WTC11 (cell line): ENCODE data around the gene SH3GLB2. TPM values are rescaled to one million over a fixed set of nuclear protein-coding genes. Genes with fewer than 3 reads are reported as not detected.
"Not testable (repeated sequence)": the region's sequence is repeated elsewhere in the genome, so short reads cannot be mapped to it uniquely, and the experiment has no call there.

Experiments used
- ATAC-seq: fragments of 200-7000 bp; cut with Tn5 transposase; 2 replicates; pipeline ENCODE4 v1.10.0; 2021; ENCODE audit warnings: mild to moderate bottlenecking, moderate library complexity
- CTCF ChIA-PET: fragments of 300-600 bp; sonication (Branson Sonifier 250); formaldehyde crosslinking; loops from one replicate; lab custom pipeline; 2021; ENCODE audit warnings: antibody characterized with exemption; lab: Charles Lee
- POLR2A ChIA-PET: fragments of 350-600 bp; sonication (Branson Sonifier 250); formaldehyde crosslinking; loops from one replicate; lab custom pipeline; 2021; ENCODE audit warnings: antibody characterized with exemption; lab: Charles Lee
- DNase-seq: peaks from one replicate; pipeline ENCODE4 v3.0.0; 2021; ENCODE audit warnings: low spot score
- H3K27ac Mint-ChIP-seq: 2 replicates; pipeline ENCODE4 v1.8.0; 2021; ENCODE audit warnings: mixed read lengths
- H3K27me3 Mint-ChIP-seq: 2 replicates; pipeline ENCODE4 v1.8.0; 2021; ENCODE audit warnings: low read depth, mild to moderate bottlenecking, moderate library complexity, mixed read lengths
- H3K36me3 Mint-ChIP-seq: 2 replicates; pipeline ENCODE4 v1.8.0; 2021; ENCODE audit warnings: mixed read lengths
- H3K4me1 Mint-ChIP-seq: 2 replicates; pipeline ENCODE4 v1.8.0; 2022; ENCODE audit warnings: mixed read lengths
- H3K4me3 Mint-ChIP-seq: 2 replicates; pipeline ENCODE4 v1.8.0; 2021; ENCODE audit warnings: mild to moderate bottlenecking, moderate library complexity, mixed read lengths
- H3K9me3 Mint-ChIP-seq: 2 replicates; pipeline ENCODE4 v1.8.0; 2021; ENCODE audit warnings: mixed read lengths
- CREM ChIP-seq: sonication (generic); formaldehyde crosslinking; IDR thresholded peaks from 2 replicates; pipeline ENCODE4 v1.8.1; 2022; ENCODE audit warnings: mild to moderate bottlenecking, missing genetic modification reagents, moderate library complexity
- EMX1 ChIP-seq: fragments of 250-450 bp; sonication (Bioruptor Pico); IDR thresholded peaks from 2 replicates; pipeline ENCODE4 v1.8.0; 2021; ENCODE audit warnings: mild to moderate bottlenecking
- HMGA2 ChIP-seq: fragments of 250-450 bp; sonication (Bioruptor Pico); IDR thresholded peaks from 2 replicates; pipeline ENCODE4 v1.4.0; 2021; ENCODE audit warnings: mild to moderate bottlenecking, moderate library complexity
- JAZF1 ChIP-seq: fragments of 250-450 bp; sonication (Bioruptor Pico); IDR thresholded peaks from 2 replicates; pipeline ENCODE4 v1.9.0; 2021; ENCODE audit warnings: moderate library complexity, mild to moderate bottlenecking, inconsistent platforms
- MYBL2 ChIP-seq: sonication (generic); formaldehyde crosslinking; IDR thresholded peaks from 2 replicates; pipeline ENCODE4 v1.8.1; 2023; ENCODE audit warnings: mild to moderate bottlenecking, moderate library complexity, missing genetic modification reagents
- NFE2L1 ChIP-seq: sonication (generic); formaldehyde crosslinking; IDR thresholded peaks from 2 replicates; pipeline ENCODE4 v1.8.1; 2023; ENCODE audit warnings: missing genetic modification reagents
- NFYB ChIP-seq: sonication (generic); formaldehyde crosslinking; conservative IDR thresholded peaks from 2 replicates; pipeline ENCODE4 v1.8.0; 2022; ENCODE audit warnings: low read depth, missing genetic modification reagents
- PRDM15 ChIP-seq: sonication (generic); formaldehyde crosslinking; IDR thresholded peaks from 2 replicates; pipeline ENCODE4 v1.8.0; 2022; ENCODE audit warnings: missing genetic modification reagents
- PREB ChIP-seq: sonication (generic); formaldehyde crosslinking; IDR thresholded peaks from 2 replicates; pipeline ENCODE4 v1.8.1; 2022; ENCODE audit warnings: mild to moderate bottlenecking, missing genetic modification reagents, moderate library complexity, borderline replicate concordance
- RELA ChIP-seq: sonication (generic); formaldehyde crosslinking; IDR thresholded peaks from 2 replicates; pipeline ENCODE4 v1.8.1; 2022; ENCODE audit warnings: missing genetic modification reagents, mild to moderate bottlenecking, borderline replicate concordance
- RORB ChIP-seq: fragments of 250-450 bp; sonication (Bioruptor Pico); IDR thresholded peaks from 2 replicates; pipeline ENCODE4 v1.9.0; 2021; ENCODE audit warnings: mild to moderate bottlenecking
- TCF7 ChIP-seq: sonication (generic); formaldehyde crosslinking; IDR thresholded peaks from 2 replicates; pipeline ENCODE4 v1.8.0; 2022; ENCODE audit warnings: mild to moderate bottlenecking, low read depth, missing genetic modification reagents, moderate library complexity
- TP53 ChIP-seq: sonication (generic); formaldehyde crosslinking; IDR thresholded peaks from 2 replicates; pipeline ENCODE4 v1.8.1; 2023; ENCODE audit warnings: mild to moderate bottlenecking, missing genetic modification reagents
- USF1 ChIP-seq: sonication (generic); formaldehyde crosslinking; IDR thresholded peaks from 2 replicates; pipeline ENCODE4 v1.8.0; 2022; ENCODE audit warnings: mild to moderate bottlenecking, missing genetic modification reagents
- USF2 ChIP-seq: sonication (generic); formaldehyde crosslinking; IDR thresholded peaks from 2 replicates; pipeline ENCODE4 v1.8.1; 2023; ENCODE audit warnings: mild to moderate bottlenecking, missing genetic modification reagents, moderate library complexity
- ZNF121 ChIP-seq: sonication (generic); formaldehyde crosslinking; IDR thresholded peaks from 2 replicates; pipeline ENCODE4 v1.8.0; 2023; ENCODE audit warnings: missing genetic modification reagents
- ZNF232 ChIP-seq: sonication (generic); formaldehyde crosslinking; IDR thresholded peaks from 2 replicates; pipeline ENCODE4 v1.8.0; 2022; ENCODE audit warnings: mild to moderate bottlenecking, missing genetic modification reagents
- ZNF416 ChIP-seq: fragments of 250-450 bp; sonication (Bioruptor Pico); IDR thresholded peaks from 2 replicates; pipeline ENCODE4 v1.9.0; 2021; ENCODE audit warnings: mild to moderate bottlenecking, inconsistent platforms
- total RNA-seq: library from RNA; stranded (reverse); gene quantifications from 3 replicates; pipeline ENCODE4 v1.2.3, GENCODE V29; 2021

SH3GLB2 gene
- total RNA-seq, 1 experiment from 2014 or later: 59.7 TPM

GRCh38 chr9:129005336-129005997, 22.7 kb downstream of the SH3GLB2 start:
- Mint-ChIP-seq H3K27ac (peak overlapping the region; percentile 80), H3K27me3 (no peaks in the 10 kb centered on the region)
- POLR2A ChIA-PET: interaction anchor here (0.6 kb wide), 1 partner anchor 41 kb away, joined by 3 read pairs; no protein-coding TSS in a partner anchor
- TF ChIP-seq RELA (no peak), USF1 (no peak), RORB (CRISPR knock-in tag) (no peak), EMX1 (CRISPR knock-in tag) (no peak), NFE2L1 (CRISPR knock-in tag) (no peak), MYBL2 (CRISPR knock-in tag) (no peak), CREM (CRISPR knock-in tag) (no peak), USF2 (CRISPR knock-in tag) (no peak), HMGA2 (CRISPR knock-in tag) (no peak), ZNF232 (CRISPR knock-in tag) (no peak), PRDM15 (CRISPR knock-in tag) (no peak), NFYB (CRISPR knock-in tag) (no peak)
- TF ChIP-seq, all 79 proteins: peak for 0
- CTCF ChIA-PET: interaction anchor here (0.9 to 1.3 kb wide), 5 partner anchors 12 to 76 kb away, joined by 3 to 11 read pairs (median 4); partner anchors contain the start of gene SH3GLB2
- H3K9me3 Mint-ChIP-seq: no peaks in the 10 kb centered on the region
- H3K4me3 Mint-ChIP-seq: no peak overlapping the region
- no peak for ATAC-seq
- peaks cover 50% of the 10 kb centered on the region for H3K36me3 Mint-ChIP-seq
- DNase-seq: no peak
- H3K4me1 Mint-ChIP-seq: 0 out of 2 replicates have a peak, but pooled peaks cover 2% of the 10 kb centered on the region

- H3K9me3 Mint-ChIP-seq, H3K27ac Mint-ChIP-seq, H3K4me1 Mint-ChIP-seq, H3K4me3 Mint-ChIP-seq, H3K27me3 Mint-ChIP-seq, DNase-seq, ATAC-seq: not testable (repeated sequence)
- peaks cover 62% of the 10 kb centered on the region for H3K36me3 Mint-ChIP-seq
- ChIA-PET POLR2A (interaction anchor here (0.6 to 1.4 kb wide), 4 partner anchors 9 to 568 kb away, joined by 3 to 5 read pairs (median 4); partner anchors contain the start of gene DOLPP1), CTCF (interaction anchor here (0.7 to 0.9 kb wide), 3 partner anchors 11 to 142 kb away, joined by 3 read pairs; no protein-coding TSS in a partner anchor)
Measured at GRCh38 chr9:129004173-129004572, 24.0 kb downstream of the SH3GLB2 start.

- no peak for ATAC-seq
- no peak for DNase-seq
- H3K27me3 Mint-ChIP-seq: no peaks in the 10 kb centered on the region
- H3K27ac Mint-ChIP-seq: no peak overlapping the region
- H3K4me1 Mint-ChIP-seq: 0 out of 2 replicates have a peak, but pooled peaks cover 2% of the 10 kb centered on the region
- no peaks in the 10 kb centered on the region for H3K9me3 Mint-ChIP-seq
- ChIA-PET POLR2A (interaction anchor here (1.4 kb wide), 1 partner anchor 78 kb away, joined by 4 read pairs; the partner anchor contains the start of gene DOLPP1), CTCF (interaction anchor here (0.9 to 1.9 kb wide), 2 partner anchors 10 to 94 kb away, joined by 3 to 6 read pairs; no protein-coding TSS in a partner anchor)
- H3K4me3 Mint-ChIP-seq: no peak overlapping the region
- peaks cover 72% of the 10 kb centered on the region for H3K36me3 Mint-ChIP-seq
- no peak for TF ChIP-seq TP53 (CRISPR knock-in tag)
- TF ChIP-seq NFE2L1 (CRISPR knock-in tag): no peak
- no peak for TF ChIP-seq JAZF1 (CRISPR knock-in tag)
- TF ChIP-seq TCF7 (CRISPR knock-in tag): no peak
- no peak for TF ChIP-seq ZNF416 (CRISPR knock-in tag)
- no peak for TF ChIP-seq PREB (CRISPR knock-in tag)
- TF ChIP-seq ZNF121 (CRISPR knock-in tag): no peak
Measured at GRCh38 chr9:129002992-129003391, 25.1 kb downstream of the SH3GLB2 start.
